ENCODE data around the gene CDH15. TPM values are rescaled to one million over a fixed set of nuclear protein-coding genes. Genes with fewer than 3 reads are reported as not detected.
A peak's percentile ranks its signal among the peaks of the same experiment; 100 is the strongest.
"Not testable (repeated sequence)": the region's sequence is repeated elsewhere in the genome, so short reads cannot be mapped to it uniquely, and the experiment has no call there.

The CDH15 gene
- total RNA-seq, 1 experiment from 2014 or later = 0.37 TPM

- in situ Hi-C loops (cut with HindIII; ENCODE audit: low sequenced_read_pairs) = no loop called here
- no peak for DNase-seq (ENCODE audit: low spot score)
Measured at GRCh38 chr16:89152831-89153700, 18.5 kb upstream of the CDH15 start.

DNA sequence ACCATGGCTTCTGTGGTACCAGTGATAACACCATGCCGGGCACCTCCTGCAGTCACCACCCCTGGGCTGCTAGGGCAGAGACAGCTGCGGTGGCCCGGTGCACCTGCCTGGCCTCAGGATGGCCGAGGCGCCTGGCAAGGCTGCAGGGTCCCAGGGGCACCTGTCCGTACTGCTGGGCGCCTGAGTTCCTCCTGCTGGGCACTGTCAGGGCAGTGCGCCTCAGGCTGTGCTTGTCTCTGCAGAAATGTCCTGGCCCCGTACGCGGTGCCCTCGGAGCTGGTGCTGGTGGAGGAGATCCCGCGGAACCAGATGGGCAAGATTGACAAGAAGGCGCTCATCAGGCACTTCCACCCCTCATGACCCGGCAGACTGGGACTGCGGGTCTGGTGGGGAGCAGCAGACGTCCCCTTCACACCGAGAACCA is 17.7 kb upstream of the CDH15 start:
- in situ Hi-C loops (cut with HindIII; ENCODE audit: low sequenced_read_pairs) = no loop called here
- no peak for DNase-seq (ENCODE audit: low spot score)

DNA sequence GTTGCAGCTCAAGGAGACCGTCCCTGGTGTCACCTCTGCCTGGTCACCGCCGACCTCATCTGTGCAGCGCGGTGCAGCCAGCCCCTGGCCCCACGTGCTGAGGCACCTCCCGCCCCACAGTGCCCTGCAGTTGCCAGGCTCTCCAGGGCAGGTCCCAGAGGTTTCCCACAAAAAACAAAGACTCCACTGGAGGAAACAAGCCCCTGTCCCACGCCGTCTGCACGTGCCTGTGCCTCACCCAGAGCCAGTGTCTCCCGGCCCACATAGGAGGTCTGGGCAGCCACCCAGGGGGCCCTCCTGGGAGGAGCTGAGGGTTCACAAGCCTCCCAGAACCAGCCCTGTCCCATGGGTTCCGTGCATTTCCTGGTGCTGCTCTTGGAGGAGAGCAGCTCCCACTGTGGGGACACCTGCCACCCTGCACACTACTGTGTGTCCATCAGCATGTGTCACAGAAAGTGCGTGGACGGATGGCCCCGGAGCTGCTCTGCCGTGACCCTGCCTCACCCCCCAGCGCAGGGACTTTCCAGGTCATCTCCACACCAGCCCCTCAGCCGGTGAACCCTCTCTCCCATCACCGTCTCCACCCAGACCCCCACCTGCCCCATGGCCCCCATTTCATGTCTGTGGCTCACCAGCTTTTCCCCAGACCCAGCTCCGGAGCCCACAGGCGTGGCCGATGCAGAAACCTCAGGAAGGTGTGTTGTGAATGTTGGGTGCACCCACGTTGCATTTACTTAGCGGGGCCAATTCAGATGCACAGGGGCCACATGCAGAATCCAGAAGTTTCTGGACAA is 17.0 kb upstream of the CDH15 start:
- in situ Hi-C loops (cut with HindIII; ENCODE audit: low sequenced_read_pairs) = no loop called here
- no peak for DNase-seq (ENCODE audit: low spot score)

GRCh38 chr16:89155184-89155679 is 16.3 kb upstream of the CDH15 start:
- peak; percentile 19 for DNase-seq (ENCODE audit: low spot score)
- in situ Hi-C loops (cut with HindIII; ENCODE audit: low sequenced_read_pairs) = no loop called here

DNA sequence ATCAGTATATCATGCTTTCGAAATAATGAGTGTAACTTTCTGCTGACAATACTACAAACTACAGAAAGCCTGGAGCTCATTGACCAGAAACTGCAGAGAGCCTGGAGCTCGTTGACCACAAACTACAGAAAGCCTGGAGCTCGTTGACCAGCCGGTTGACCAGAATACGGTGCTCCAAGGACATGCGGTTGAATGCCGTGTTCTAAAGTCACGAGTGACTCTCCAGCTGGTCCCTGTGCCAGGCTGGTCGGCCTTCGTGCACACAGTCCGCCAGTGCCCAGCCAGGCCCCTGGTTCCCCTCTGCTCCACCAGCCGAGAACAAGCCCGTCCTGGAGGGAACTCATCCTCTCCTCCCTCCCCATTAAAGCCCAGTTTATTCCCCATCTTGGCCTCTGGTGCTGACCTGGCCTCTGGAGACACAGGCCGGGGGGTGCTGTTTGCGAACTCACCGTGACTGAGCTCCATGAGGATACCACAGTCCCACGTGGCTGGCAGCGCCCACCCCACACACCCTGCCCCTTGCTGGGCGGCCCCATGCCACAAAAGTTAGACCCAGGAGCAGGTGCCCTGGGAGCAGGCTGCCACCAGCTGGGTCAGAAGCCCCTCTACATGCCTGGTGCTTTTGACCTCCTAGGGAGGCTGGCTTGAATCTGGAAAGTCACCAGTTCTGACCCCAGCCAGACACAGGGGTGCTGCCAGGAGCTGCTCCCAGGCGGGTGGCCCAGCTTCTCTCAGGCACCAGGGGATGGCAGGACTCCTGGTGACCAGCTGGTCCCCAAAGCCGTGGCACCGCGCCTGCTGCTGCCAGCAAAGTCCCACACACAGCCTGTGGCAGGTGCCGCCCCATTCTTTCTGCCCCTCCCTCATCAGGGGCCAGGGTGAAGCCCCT is 15.5 kb upstream of the CDH15 start:
- DNase-seq (ENCODE audit: low spot score) = no peak
- in situ Hi-C loops (cut with HindIII; ENCODE audit: low sequenced_read_pairs) = no loop called here

- in situ Hi-C loops (cut with HindIII; ENCODE audit: low sequenced_read_pairs) = no loop called here
- DNase-seq (ENCODE audit: low spot score) = no peak
Measured at GRCh38 chr16:89156740-89157645, 14.6 kb upstream of the CDH15 start.

DNA sequence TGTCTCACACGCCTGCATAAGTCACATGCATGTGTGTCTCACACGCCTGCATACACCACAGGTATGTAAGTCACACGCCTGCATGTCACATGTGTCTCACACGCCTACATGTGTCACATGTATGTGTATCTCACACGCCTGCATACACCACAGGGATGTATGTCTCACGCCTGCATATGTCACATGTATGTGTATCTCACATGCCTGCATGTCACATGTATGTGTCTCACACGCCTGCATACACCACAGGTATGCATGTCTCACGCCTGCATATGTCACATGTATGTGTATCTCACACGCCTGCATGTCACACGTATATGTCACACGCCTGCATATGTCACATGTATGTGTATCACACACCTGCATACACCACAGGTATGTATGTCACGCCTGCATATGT is 13.8 kb upstream of the CDH15 start:
- DNase-seq (ENCODE audit: low spot score) = no peak
- in situ Hi-C loops (cut with HindIII; ENCODE audit: low sequenced_read_pairs) = no loop called here

GRCh38 chr16:89159066-89159849 is 12.3 kb upstream of the CDH15 start:
- in situ Hi-C loops (cut with HindIII; ENCODE audit: low sequenced_read_pairs) = no loop called here
- no peak for DNase-seq (ENCODE audit: low spot score)

DNA sequence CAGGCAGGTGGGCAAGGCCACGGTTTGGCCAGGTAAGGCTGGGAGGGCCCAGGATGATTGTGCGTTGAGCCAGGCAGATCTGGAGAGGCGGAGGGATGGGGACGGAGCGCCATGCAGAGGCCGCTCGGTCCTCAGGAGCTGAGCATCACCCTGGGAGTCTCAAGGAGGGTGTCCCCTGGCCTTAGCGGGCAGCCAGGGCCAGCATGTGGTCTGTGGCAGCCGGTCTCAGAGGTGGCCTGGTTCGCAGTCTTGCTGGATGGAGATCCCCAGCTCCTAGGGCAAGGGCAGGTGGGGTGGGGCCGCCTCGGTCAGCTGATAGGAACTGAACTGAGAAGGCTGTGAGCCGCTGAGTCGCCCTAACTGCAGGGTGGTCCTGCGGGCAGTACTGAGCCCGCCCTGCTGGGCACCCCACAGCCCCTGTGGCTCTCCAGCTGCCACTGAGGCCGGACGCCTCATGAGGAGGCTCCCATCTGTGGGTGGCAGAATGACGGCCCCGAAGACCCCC is 11.6 kb upstream of the CDH15 start:
- in situ Hi-C loops (cut with HindIII; ENCODE audit: low sequenced_read_pairs) = no loop called here
- DNase-seq (ENCODE audit: low spot score) = no peak

GRCh38 chr16:89160977-89161701 is 10.4 kb upstream of the CDH15 start:
- in situ Hi-C loops (cut with HindIII; ENCODE audit: low sequenced_read_pairs) = no loop called here
- DNase-seq (ENCODE audit: low spot score) = no peak

DNA sequence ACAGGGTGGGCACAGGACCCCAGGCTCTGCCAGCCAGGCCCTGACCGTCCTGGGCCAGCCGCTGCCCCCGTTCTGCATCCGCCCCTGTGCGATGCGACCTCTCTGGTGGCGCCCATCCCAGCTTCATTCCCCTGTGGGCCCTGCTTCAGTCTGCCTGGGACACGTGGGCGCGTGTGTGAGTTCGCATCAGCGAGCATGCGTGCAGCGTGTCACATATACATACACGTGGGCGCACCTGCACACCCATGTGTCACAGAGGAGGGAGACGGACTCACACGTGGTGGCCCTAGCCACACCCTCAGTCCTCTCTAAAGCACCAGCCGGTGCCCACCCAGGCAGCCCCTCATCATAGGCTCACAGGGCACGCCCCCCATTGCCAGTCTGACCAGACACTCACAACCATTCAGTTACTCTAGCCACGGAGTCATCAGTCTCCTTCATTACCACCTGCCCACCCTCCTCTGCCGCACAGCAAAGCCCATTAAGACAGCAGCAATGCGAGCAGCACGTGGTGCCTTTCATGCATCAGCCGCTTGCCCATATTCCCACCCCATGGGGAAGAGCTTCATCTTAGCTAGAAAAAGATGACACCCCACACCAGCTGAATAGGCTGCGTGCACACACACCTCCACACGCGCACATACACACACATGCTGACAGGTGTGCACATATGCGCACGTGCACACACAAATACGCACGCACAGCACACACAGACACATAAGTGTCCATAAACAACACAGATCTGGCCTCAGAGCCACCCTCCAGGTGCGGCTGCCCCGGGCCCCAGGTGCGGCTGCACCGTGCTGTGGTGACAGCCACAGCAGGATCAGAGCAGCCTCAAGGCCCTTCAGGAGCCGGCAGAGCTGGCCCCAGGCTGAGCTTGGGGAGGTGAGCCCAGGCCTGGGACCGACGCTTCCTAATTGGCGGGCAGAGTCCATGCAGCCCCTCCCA is 9.5 kb upstream of the CDH15 start:
- in situ Hi-C loops (cut with HindIII; ENCODE audit: low sequenced_read_pairs) = no loop called here
- DNase-seq (ENCODE audit: low spot score) = no peak

- DNase-seq (ENCODE audit: low spot score) = no peak
- in situ Hi-C loops (cut with HindIII; ENCODE audit: low sequenced_read_pairs) = no loop called here
Measured at GRCh38 chr16:89163297-89163696, 8.3 kb upstream of the CDH15 start.

GRCh38 chr16:89164436-89164835 is 7.1 kb upstream of the CDH15 start:
- in situ Hi-C loops (cut with HindIII; ENCODE audit: low sequenced_read_pairs) = no loop called here
- no peak for DNase-seq (ENCODE audit: low spot score)

GRCh38 chr16:89164847-89165680 is 6.5 kb upstream of the CDH15 start:
- in situ Hi-C loops (cut with HindIII; ENCODE audit: low sequenced_read_pairs) = no loop called here
- DNase-seq (ENCODE audit: low spot score) = no peak

DNA sequence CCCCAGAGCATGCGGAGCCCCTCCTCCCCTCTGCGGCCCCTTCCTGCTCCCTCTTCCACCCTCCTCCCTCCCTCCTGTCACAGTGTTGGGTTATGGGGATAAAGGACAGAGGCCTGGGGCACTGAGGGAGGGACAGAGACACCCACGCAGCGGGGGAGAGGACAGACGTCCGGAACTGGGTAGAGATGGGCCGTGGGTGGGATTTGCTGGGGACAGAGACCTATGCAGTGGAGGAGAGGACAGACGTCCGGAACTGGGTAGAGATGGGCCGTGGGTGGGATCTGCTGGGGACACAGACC is 5.9 kb upstream of the CDH15 start:
- in situ Hi-C loops (cut with HindIII; ENCODE audit: low sequenced_read_pairs); DNase-seq (ENCODE audit: low spot score): not testable (repeated sequence)

All from G401 (cell line).